ENCODE measurements around the gene OR13G1. TPM values are rescaled to one million over a fixed set of nuclear protein-coding genes. Genes with fewer than 3 reads are reported as not detected.

OR13G1 gene
- total and polyA plus RNA-seq, 5 experiments from 2014 or later = not detected

DNA sequence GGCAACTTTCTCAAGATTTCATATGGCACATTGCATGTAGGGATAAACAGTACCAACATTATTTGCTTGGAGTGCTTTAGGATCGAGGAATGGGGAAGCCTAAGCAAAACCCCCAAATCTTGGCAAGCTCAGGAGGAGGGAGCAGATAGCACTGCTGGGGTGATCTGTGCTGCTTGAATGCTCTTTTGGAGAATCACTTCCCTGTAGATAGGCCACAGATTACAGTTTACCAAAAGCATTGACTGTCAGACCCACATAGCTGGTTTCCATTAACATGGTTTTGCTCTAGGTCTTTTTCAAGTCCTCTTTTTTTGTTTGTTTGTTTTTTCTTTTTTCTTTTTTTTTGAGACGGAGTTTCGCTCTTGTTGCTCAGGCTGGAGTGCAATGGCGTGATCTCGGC is 36.8 kb downstream of the OR13G1 start:
- H3K36me3 Mint-ChIP-seq = no peaks in the 10 kb centered on the region
- H3K27me3 Mint-ChIP-seq = peaks cover 18 to 46% (median 33%) of the 10 kb centered on the region in 5 donors
- peaks cover 0 to 7% (median 5%) of the 10 kb centered on the region in 4 donors for H3K4me1 Mint-ChIP-seq
- H3K9me3 Mint-ChIP-seq = peaks cover 0 to 7% (median 0%) of the 10 kb centered on the region in 9 donors
- no peak overlapping the region for H3K4me3 Mint-ChIP-seq
- POLR2A ChIA-PET = no interaction called here
- DNase-seq = no peak
- H3K27ac Mint-ChIP-seq = no peak overlapping the region
- ATAC-seq = no peak

DNA sequence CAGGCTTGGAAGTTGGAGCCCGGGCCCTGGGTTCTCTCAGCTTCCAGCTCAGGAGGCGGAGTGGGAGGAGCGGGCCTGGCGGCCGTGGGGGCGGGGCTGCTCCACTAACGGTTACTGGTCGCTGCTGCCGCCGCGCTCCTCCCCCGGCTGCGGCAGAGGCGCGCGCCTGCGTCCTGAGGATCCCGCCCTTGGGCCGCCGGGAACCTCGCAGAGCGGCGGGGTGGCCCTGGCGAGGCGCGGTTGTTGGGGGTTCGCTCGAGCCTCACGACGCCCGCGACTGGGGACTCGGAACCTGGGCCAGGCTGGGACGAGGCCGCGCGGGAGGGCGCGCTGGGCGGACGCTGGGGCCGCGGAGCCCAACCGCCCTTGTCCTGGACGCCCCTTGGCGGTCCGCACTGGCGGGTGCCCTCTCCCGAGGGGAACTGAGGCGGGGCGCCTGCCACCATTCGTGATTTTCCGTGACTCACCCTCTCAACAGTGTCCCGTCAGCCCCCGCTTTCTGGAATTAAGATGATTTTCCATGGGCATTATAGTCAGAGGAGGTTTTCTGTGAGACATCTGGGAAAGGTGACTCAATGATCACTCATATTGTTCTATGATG is 40.1 kb downstream of the OR13G1 start:
- peaks cover 24 to 61% (median 52%) of the 10 kb centered on the region in 5 donors for H3K27me3 Mint-ChIP-seq
- ATAC-seq (peak; percentile 61 to 87), DNase-seq (peak in 7 of 10 donors; percentile 1 to 42 (median 8))
- peaks cover 0 to 7% (median under 1%) of the 10 kb centered on the region in 9 donors for H3K9me3 Mint-ChIP-seq
- H3K4me1 Mint-ChIP-seq = peaks cover 0 to 7% (median 3%) of the 10 kb centered on the region in 4 donors
- POLR2A ChIA-PET = no interaction called here
- peaks cover 0 to 6% (median 0%) of the 10 kb centered on the region in 3 donors for H3K36me3 Mint-ChIP-seq
- no peak overlapping the region for H3K27ac Mint-ChIP-seq
- H3K4me3 Mint-ChIP-seq = peak overlapping the region in 7 of 10 donors; percentile 25 to 70 (median 46)

DNA sequence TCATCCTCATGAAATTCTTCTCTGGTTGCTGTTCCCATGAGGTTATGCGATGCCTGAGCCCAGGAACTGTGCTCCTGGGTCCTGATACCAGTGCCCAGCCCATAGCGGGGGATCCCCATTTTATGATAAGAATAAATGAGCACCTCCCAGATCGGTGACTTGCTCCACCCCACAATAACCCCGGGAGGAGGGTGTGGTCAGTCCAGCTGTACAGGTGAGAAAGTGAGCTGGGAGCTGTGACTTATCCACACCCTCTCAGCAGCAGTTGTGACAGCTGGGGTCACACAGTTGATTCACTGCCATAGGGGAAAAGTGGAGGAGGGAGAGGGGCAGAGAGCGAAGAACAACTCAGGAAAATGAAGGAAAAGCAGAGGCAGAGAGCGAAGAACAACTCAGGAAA is 40.8 kb downstream of the OR13G1 start:
- Mint-ChIP-seq H3K27me3 (peaks cover 24 to 57% (median 52%) of the 10 kb centered on the region in 5 donors), H3K9me3 (peaks cover 0 to 11% (median 2%) of the 10 kb centered on the region in 9 donors), H3K4me3 (peak overlapping the region in 7 of 10 donors; percentile 30 to 70 (median 52)), H3K36me3 (peaks cover 0 to 6% (median 0%) of the 10 kb centered on the region in 3 donors), H3K4me1 (peaks cover 0 to 7% (median 3%) of the 10 kb centered on the region in 4 donors), H3K27ac (peak overlapping the region in 1 of 10 donors; percentile 76)
- DNase-seq = no peak
- POLR2A ChIA-PET = no interaction called here
- ATAC-seq = no peak

- Mint-ChIP-seq H3K9me3 (peaks cover 0 to 13% (median 2%) of the 10 kb centered on the region in 9 donors), H3K36me3 (peaks cover 0 to 6% (median 0%) of the 10 kb centered on the region in 3 donors), H3K4me3 (peak overlapping the region in 1 of 10 donors; percentile 46), H3K4me1 (peaks cover 0 to 7% (median 3%) of the 10 kb centered on the region in 4 donors), H3K27ac (no peak overlapping the region), H3K27me3 (peaks cover 24 to 56% (median 55%) of the 10 kb centered on the region in 5 donors)
- POLR2A ChIA-PET = no interaction called here
- DNase-seq = no peak
- ATAC-seq = no peak
Observed at GRCh38 chr1:247638011-247638410, 41.5 kb downstream of the OR13G1 start.

- H3K4me3 Mint-ChIP-seq = no peak overlapping the region
- H3K4me1 Mint-ChIP-seq = no peaks in the 10 kb centered on the region
- H3K9me3 Mint-ChIP-seq = peaks cover 0 to 19% (median 3%) of the 10 kb centered on the region in 9 donors
- H3K36me3 Mint-ChIP-seq = no peaks in the 10 kb centered on the region
- DNase-seq (no peak), ATAC-seq (no peak)
- peaks cover 0 to 27% (median 2%) of the 10 kb centered on the region in 5 donors for H3K27me3 Mint-ChIP-seq
- POLR2A ChIA-PET = no interaction called here
- no peak overlapping the region for H3K27ac Mint-ChIP-seq
Observed at GRCh38 chr1:247627951-247628350, 51.6 kb downstream of the OR13G1 start.

Other genes starting within 250 kb of the OR13G1 start
- gene OR2B11, start 221.6 kb downstream of the OR13G1 start, total RNA-seq = not detected
- gene OR2B11, start 221.6 kb downstream of the OR13G1 start, polyA plus RNA-seq = not detected
- not detected for gene OR2C3, start 143.3 kb downstream of the OR13G1 start, total RNA-seq
- not detected for gene OR2C3, start 143.3 kb downstream of the OR13G1 start, polyA plus RNA-seq
- gene GCSAML, start 130.6 kb downstream of the OR13G1 start, total RNA-seq = under 1 TPM in 1 of 2 experiments, not detected in 1; 0.75 TPM
- not detected for gene GCSAML, start 130.6 kb downstream of the OR13G1 start, polyA plus RNA-seq
- not detected for gene OR2G2, start 91.4 kb downstream of the OR13G1 start, total RNA-seq
- gene OR2G2, start 91.4 kb downstream of the OR13G1 start, polyA plus RNA-seq = not detected
- gene OR2G3, start 74.2 kb downstream of the OR13G1 start, total RNA-seq = not detected
- gene OR2G3, start 74.2 kb downstream of the OR13G1 start, polyA plus RNA-seq = not detected
- not detected for gene OR6F1, start 36.9 kb upstream of the OR13G1 start, total RNA-seq
- gene OR6F1, start 36.9 kb upstream of the OR13G1 start, polyA plus RNA-seq = not detected
- gene OR14K1, start 58.9 kb upstream of the OR13G1 start, total RNA-seq = not detected
- not detected for gene OR14K1, start 58.9 kb upstream of the OR13G1 start, polyA plus RNA-seq
- not detected for gene OR14A2, start 68.4 kb upstream of the OR13G1 start, total RNA-seq
- gene OR14A2, start 68.4 kb upstream of the OR13G1 start, polyA plus RNA-seq = not detected
- gene OR1C1, start 80.8 kb upstream of the OR13G1 start, total RNA-seq = not detected
- gene OR1C1, start 80.8 kb upstream of the OR13G1 start, polyA plus RNA-seq = not detected
- gene OR14A16, start 144.4 kb upstream of the OR13G1 start, total RNA-seq = not detected
- gene OR14A16, start 144.4 kb upstream of the OR13G1 start, polyA plus RNA-seq = not detected
- gene OR11L1, start 162.2 kb upstream of the OR13G1 start, total RNA-seq = not detected
- gene OR11L1, start 162.2 kb upstream of the OR13G1 start, polyA plus RNA-seq = not detected
- under 1 TPM; 0.14 to 0.36 TPM for gene TRIM58, start 177.4 kb upstream of the OR13G1 start, total RNA-seq
- under 1 TPM in 2 of 3 donors, not detected in 1; 0.12 to 0.16 TPM for gene TRIM58, start 177.4 kb upstream of the OR13G1 start, polyA plus RNA-seq
- not detected for gene OR2W3, start 215.8 kb upstream of the OR13G1 start, total RNA-seq
- not detected for gene OR2W3, start 215.8 kb upstream of the OR13G1 start, polyA plus RNA-seq
- gene OR2T8, start 240.5 kb upstream of the OR13G1 start, total RNA-seq = not detected
- not detected for gene OR2T8, start 240.5 kb upstream of the OR13G1 start, polyA plus RNA-seq
- not detected for gene OR2AJ1, start 245.2 kb upstream of the OR13G1 start, total RNA-seq
- not detected for gene OR2AJ1, start 245.2 kb upstream of the OR13G1 start, polyA plus RNA-seq

Measured in naive thymus-derived CD8-positive, alpha-beta T cell (primary cell).